ENCODE data around the gene ABHD14A.

DNA sequence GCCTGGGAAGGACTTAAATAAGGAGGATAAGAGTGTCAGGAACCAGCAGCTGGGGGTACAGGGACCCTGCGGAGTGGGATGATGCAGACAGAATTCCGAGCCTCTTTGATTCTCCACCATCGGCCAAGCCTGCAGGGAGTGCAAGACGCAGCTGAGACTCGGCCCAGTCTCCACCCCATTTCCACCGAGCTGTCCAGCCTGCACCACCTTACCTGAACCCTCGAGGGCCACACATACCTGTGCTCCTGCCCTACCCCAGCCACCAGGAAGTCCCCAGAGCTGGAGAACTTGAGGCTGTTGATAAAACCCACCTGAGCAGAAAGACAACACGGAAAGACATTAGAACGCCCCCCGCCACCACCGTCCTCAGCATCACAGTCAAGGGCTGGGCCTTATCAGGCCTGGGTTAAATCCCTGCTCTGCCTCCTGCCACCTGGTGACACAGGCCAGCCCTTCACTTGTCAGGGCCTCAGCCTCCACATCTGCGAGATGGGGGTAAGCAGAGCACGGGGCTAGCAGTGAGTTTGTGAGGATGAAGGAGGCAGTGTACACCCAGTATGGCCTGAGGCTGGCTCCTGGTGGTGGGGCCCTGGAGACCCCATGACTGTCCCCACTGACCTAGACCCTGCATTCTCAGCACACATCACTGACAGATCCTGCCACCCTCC lies 41.3 kb upstream of the ABHD14A start:
- TF ChIP-seq, protein P1, sequence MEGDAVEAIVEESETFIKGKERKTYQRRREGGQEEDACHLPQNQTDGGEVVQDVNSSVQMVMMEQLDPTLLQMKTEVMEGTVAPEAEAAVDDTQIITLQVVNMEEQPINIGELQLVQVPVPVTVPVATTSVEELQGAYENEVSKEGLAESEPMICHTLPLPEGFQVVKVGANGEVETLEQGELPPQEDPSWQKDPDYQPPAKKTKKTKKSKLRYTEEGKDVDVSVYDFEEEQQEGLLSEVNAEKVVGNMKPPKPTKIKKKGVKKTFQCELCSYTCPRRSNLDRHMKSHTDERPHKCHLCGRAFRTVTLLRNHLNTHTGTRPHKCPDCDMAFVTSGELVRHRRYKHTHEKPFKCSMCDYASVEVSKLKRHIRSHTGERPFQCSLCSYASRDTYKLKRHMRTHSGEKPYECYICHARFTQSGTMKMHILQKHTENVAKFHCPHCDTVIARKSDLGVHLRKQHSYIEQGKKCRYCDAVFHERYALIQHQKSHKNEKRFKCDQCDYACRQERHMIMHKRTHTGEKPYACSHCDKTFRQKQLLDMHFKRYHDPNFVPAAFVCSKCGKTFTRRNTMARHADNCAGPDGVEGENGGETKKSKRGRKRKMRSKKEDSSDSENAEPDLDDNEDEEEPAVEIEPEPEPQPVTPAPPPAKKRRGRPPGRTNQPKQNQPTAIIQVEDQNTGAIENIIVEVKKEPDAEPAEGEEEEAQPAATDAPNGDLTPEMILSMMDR (IDR thresholded peaks at IDR 0.05): no peak
- TF ChIP-seq POLR2A (IDR thresholded peaks at IDR 0.05): no peak
- TF ChIP-seq POLR2AphosphoS5 (IDR thresholded peaks at IDR 0.05): no peak
